ENCODE measurements around the gene SEC14L1.
"Not testable (repeated sequence)": the region's sequence is repeated elsewhere in the genome, so short reads cannot be mapped to it uniquely, and the experiment has no call there.

Gene SEC14L1

DNA sequence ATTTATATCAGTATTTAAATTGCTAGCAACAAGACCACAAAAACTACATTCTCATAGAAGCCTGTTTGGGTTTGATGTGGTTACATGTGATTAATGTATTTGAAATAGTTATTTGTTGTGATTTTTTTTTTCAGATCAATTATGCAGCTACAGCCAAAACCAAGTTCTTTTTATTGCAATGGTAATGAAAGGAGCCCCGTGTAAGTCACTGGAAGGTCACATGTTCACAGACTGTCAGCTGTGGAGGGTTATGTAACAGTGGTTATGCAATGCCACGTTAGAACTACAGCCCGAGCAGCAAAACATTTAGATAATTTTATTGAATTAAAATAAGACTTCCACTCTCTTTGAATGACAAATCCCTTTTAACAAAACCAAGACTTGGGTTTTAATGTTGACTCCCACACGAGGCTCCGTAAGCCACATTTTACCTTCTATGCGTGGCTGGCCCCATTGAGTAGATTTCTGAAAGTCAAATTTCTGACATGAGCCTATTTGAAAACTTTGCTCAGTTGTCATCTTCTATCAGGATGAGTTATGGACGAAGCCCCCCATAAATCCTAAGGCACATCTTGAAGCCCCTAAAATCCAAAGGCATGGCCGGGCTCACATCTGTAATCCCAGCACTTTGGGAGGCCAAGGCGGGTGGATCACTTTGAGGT lies 41.8 kb upstream of the SEC14L1 start:
- TF ChIP-seq MYC (IDR thresholded peaks at IDR 0.05; ENCODE audit: low read depth, low read length), result peak; percentile 85
- TF ChIP-seq, protein P1, sequence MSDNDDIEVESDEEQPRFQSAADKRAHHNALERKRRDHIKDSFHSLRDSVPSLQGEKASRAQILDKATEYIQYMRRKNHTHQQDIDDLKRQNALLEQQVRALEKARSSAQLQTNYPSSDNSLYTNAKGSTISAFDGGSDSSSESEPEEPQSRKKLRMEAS (IDR thresholded peaks at IDR 0.05; ENCODE audit: low read depth, low read length), result peak; percentile 94
- TF ChIP-seq, protein P2, sequence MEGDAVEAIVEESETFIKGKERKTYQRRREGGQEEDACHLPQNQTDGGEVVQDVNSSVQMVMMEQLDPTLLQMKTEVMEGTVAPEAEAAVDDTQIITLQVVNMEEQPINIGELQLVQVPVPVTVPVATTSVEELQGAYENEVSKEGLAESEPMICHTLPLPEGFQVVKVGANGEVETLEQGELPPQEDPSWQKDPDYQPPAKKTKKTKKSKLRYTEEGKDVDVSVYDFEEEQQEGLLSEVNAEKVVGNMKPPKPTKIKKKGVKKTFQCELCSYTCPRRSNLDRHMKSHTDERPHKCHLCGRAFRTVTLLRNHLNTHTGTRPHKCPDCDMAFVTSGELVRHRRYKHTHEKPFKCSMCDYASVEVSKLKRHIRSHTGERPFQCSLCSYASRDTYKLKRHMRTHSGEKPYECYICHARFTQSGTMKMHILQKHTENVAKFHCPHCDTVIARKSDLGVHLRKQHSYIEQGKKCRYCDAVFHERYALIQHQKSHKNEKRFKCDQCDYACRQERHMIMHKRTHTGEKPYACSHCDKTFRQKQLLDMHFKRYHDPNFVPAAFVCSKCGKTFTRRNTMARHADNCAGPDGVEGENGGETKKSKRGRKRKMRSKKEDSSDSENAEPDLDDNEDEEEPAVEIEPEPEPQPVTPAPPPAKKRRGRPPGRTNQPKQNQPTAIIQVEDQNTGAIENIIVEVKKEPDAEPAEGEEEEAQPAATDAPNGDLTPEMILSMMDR (IDR thresholded peaks at IDR 0.05; ENCODE audit: low read depth, low read length), result no peak
- TF ChIP-seq POLR2A (IDR thresholded peaks at IDR 0.05; ENCODE audit: extremely low read depth, insufficient read length), result no peak

DNA sequence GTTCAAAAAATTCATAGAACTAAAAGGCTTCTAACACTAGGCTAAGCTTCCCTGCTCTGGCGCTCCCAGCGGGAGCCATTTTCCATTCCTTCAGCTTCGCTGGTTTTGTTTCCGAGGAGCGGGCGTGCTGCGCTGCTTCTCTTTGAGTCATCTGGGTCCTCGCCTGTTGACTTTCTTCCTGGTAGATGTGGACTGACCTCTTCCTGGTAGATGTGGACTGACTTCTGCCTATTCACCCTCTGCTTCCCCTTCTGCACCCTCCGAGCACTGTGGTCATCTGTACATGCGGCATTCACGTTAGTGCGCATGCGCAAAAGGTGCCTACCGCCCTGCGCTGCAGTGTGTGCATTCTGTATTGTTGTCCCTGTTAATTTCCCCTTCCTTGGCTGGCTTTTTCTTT lies 40.8 kb upstream of the SEC14L1 start:
- no peak overlapping the region for H3K4me3 ChIP-seq (ENCODE audit: low read depth, low read length)
- DNase-seq (ENCODE audit: low read depth), result peak; percentile 20
- TF ChIP-seq MYC (IDR thresholded peaks at IDR 0.05; ENCODE audit: low read depth, low read length), result no peak
- TF ChIP-seq, protein P2 (IDR thresholded peaks at IDR 0.05; ENCODE audit: low read depth, low read length), result no peak
- TF ChIP-seq, protein P1 (IDR thresholded peaks at IDR 0.05; ENCODE audit: low read depth, low read length), result no peak
- TF ChIP-seq POLR2A (IDR thresholded peaks at IDR 0.05; ENCODE audit: extremely low read depth, insufficient read length), result no peak

More for the DNA sequence above, 41.8 kb upstream of the SEC14L1 start:
- no peak overlapping the region for H3K4me3 ChIP-seq (ENCODE audit: low read depth, low read length)
- DNase-seq (ENCODE audit: low read depth), result peak; percentile 82

DNA sequence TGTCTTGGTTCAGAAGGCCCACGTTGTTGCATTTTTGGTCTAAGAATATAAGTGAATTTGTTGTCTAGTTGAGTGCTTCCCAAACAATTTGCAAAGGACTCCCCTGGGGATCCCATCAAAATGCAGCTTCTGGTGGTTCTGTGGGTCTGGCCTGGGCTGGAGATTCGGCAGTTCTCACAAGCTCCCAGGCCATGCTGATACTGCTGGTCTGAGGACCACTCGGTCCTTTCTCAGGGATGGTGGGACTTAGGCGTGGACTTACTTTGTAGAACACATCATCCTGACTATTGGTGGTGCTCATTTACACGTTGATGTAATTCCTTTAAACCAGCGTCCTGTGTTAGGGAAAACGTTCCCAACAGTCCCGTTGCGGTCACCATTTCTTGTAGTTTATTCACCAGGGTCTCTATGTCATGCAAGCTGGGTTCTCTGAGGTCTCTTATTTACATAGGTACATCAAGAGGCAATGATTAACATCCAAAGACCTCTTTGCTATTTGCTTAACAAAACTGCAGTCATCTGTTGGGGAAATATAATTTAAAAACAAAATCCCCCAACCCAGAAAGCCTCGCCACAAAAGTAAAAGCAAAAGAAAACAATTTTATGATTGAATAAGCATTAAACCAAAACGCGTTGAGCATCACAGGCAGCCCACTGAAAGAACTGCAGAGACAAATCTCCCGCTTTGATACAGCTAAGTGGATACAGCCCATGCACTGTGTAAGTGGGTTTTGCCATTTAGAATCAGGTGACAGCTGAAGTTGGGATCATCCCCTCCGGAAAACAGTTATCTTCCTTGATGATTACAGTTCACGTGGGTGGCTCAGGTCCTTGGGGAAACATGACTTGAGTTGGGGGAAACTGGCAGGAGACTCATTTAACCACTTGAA lies 39.0 kb upstream of the SEC14L1 start:
- H3K4me3 ChIP-seq (ENCODE audit: low read depth, low read length), result no peak overlapping the region
- DNase-seq (ENCODE audit: low read depth), result no peak
- TF ChIP-seq, protein P1 (IDR thresholded peaks at IDR 0.05; ENCODE audit: low read depth, low read length), result no peak
- TF ChIP-seq, protein P2 (IDR thresholded peaks at IDR 0.05; ENCODE audit: low read depth, low read length), result no peak
- TF ChIP-seq MYC (IDR thresholded peaks at IDR 0.05; ENCODE audit: low read depth, low read length), result no peak
- no peak for TF ChIP-seq POLR2A (IDR thresholded peaks at IDR 0.05; ENCODE audit: extremely low read depth, insufficient read length)

DNA sequence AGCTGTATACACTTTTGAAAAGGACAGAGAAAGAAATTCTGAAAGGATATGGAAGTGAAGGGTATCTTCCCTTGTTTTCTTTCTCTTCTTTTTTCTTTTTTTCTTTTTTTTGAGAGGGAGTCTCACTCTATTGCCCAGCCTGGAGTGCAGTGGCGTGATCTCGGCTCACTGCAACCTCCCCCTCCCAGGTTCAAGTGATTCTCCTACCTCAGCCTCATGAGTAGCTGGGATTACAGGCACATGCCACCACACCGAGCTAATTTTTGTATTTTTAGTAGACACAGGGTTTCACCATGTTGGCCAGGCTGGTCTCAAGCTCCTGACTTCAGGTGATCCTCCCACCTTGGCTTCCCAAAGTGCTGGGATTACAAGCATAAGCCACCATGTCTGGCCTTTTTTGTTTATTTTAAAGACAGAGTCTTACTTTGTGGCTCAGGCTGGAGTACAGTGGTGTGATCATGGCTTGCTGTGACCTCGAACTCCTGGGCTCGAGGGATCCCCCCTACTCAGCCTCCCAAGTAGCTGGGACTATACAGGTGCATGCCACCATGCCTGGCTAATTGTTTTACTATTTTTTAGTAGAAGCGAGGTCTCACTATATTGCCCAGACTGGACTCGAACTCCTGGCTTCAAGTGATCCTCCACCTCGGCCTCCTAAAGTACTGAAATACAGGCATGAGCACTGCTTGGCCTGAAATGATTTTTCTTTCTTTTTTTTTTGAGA lies 38.2 kb upstream of the SEC14L1 start:
- H3K4me3 ChIP-seq (ENCODE audit: low read depth, low read length); DNase-seq (ENCODE audit: low read depth): not testable (repeated sequence)

DNA sequence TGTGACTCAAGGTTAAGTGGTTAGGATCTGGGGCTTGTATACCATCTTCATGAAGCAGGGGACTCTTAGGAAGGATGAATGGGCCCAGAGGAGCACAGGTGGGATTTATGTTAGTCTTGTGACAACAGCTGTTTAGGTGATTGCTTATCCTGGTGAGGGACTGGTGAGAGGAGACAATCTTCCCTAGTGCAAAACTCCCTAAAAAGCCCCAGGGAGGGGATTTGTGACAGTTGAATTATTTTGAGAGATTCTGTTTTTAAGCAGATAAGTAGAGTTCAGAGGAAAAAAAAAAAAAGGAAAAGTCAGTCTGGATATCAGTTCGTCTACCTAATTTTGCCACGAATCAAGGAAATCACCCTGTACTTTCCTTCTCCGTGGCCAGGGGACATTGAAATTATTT lies 35.1 kb upstream of the SEC14L1 start:
- no peak overlapping the region for H3K4me3 ChIP-seq (ENCODE audit: low read depth, low read length)
- DNase-seq (ENCODE audit: low read depth), result no peak
- TF ChIP-seq MYC (IDR thresholded peaks at IDR 0.05; ENCODE audit: low read depth, low read length) (no peak), POLR2A (IDR thresholded peaks at IDR 0.05; ENCODE audit: extremely low read depth, insufficient read length) (no peak)
- TF ChIP-seq, protein P2 (IDR thresholded peaks at IDR 0.05; ENCODE audit: low read depth, low read length), result no peak
- TF ChIP-seq, protein P1 (IDR thresholded peaks at IDR 0.05; ENCODE audit: low read depth, low read length), result no peak

Data from NB4 (cell line).